Epithelial cell of esophagus (primary cell): Measurements from ENCODE around the gene CD48.

Experiments
- DNase-seq: peaks from one replicate; pipeline ENCODE4 v3.0.0; 2010; ENCODE audit warnings: low read depth
- H3K4me3 ChIP-seq: 2 replicates; pipeline ENCODE4 v1.5.1; 2011; ENCODE audit warnings: mild to moderate bottlenecking, low read length, control low read depth
- CTCF ChIP-seq: IDR thresholded peaks from 2 replicates; pipeline ENCODE4 v1.5.1; 2011; ENCODE audit warnings: low read depth, mild to moderate bottlenecking, low read length, control low read depth, inconsistent platforms; ENCODE audit not compliant: insufficient read depth; ENCODE audit errors: missing control alignments

CD48 gene

GRCh38 chr1:160638540-160638857 lies 73.1 kb downstream of the CD48 start:
- TF ChIP-seq CTCF: no peak
- DNase-seq: no peak
- no peak overlapping the region for H3K4me3 ChIP-seq

GRCh38 chr1:160637821-160638539 lies 73.6 kb downstream of the CD48 start:
- no peak overlapping the region for H3K4me3 ChIP-seq
- TF ChIP-seq CTCF: no peak
- DNase-seq: no peak

GRCh38 chr1:160637065-160637464 lies 74.6 kb downstream of the CD48 start:
- no peak for DNase-seq
- no peak overlapping the region for H3K4me3 ChIP-seq
- TF ChIP-seq CTCF: no peak

GRCh38 chr1:160636547-160636946 lies 75.1 kb downstream of the CD48 start:
- H3K4me3 ChIP-seq: no peak overlapping the region
- no peak for DNase-seq
- TF ChIP-seq CTCF: no peak

GRCh38 chr1:160636076-160636475 lies 75.5 kb downstream of the CD48 start:
- H3K4me3 ChIP-seq: no peak overlapping the region
- no peak for TF ChIP-seq CTCF
- DNase-seq: no peak

- no peak for DNase-seq
- H3K4me3 ChIP-seq: no peak overlapping the region
- no peak for TF ChIP-seq CTCF
Observed at GRCh38 chr1:160634543-160635491, 76.8 kb downstream of the CD48 start.
